Measurements from ENCODE around the gene RSPO4. TPM values are rescaled to one million over a fixed set of nuclear protein-coding genes. Genes with fewer than 3 reads are reported as not detected.

RSPO4 gene
- total RNA-seq, 2 donors from 2014 or later, result 0.24 TPM; not detected in 1

- DNase-seq (ENCODE audit: low spot score), result peak; percentile 6
- intact Hi-C loops (cut with DNase I), result no loop called here
Measured at GRCh38 chr20:917416-917815, 84.7 kb downstream of the RSPO4 start.

GRCh38 chr20:916825-917224 lies 85.3 kb downstream of the RSPO4 start:
- intact Hi-C loops (cut with DNase I), result no loop called here
- peak; percentile 51 for DNase-seq (ENCODE audit: low spot score)

GRCh38 chr20:916125-916799 lies 85.8 kb downstream of the RSPO4 start, which contains the start of gene ANGPT4:
Gene ANGPT4, minus strand, starts transcription at chr20:916334. Its CDS starts 120 bp downstream, at chr20:916214.
- intact Hi-C loops (cut with DNase I), result no loop called here
- peak; percentile 62 for DNase-seq (ENCODE audit: low spot score)

- intact Hi-C loops (cut with DNase I), result no loop called here
- DNase-seq (ENCODE audit: low spot score), result peak; percentile 62
Measured at GRCh38 chr20:914727-915498, 87.2 kb downstream of the RSPO4 start.

GRCh38 chr20:913306-913849 lies 88.7 kb downstream of the RSPO4 start:
- intact Hi-C loops (cut with DNase I), result no loop called here
- peak; percentile 24 for DNase-seq (ENCODE audit: low spot score)

- intact Hi-C loops (cut with DNase I), result no loop called here
- peak; percentile 45 for DNase-seq (ENCODE audit: low spot score)
Measured at GRCh38 chr20:911882-912600, 90.1 kb downstream of the RSPO4 start.

- intact Hi-C loops (cut with DNase I), result no loop called here
- DNase-seq (ENCODE audit: low spot score), result peak; percentile 92
Measured at GRCh38 chr20:910870-911770, 91.0 kb downstream of the RSPO4 start.

- peak; percentile 80 for DNase-seq (ENCODE audit: low spot score)
- intact Hi-C loops (cut with DNase I), result no loop called here
Measured at GRCh38 chr20:910132-910869, 91.8 kb downstream of the RSPO4 start.

- DNase-seq (ENCODE audit: low spot score), result peak; percentile 41
- intact Hi-C loops (cut with DNase I), result no loop called here
Measured at GRCh38 chr20:909641-910040, 92.5 kb downstream of the RSPO4 start.

Other genes with a start within 250 kb of the RSPO4 start
- 1 to 10 TPM; 1.1 to 3.6 TPM for gene SLC52A3, start 233.8 kb downstream of the RSPO4 start, total RNA-seq
- 1 to 10 TPM; 2.7 to 4.0 TPM for gene FAM110A, start 168.6 kb downstream of the RSPO4 start, total RNA-seq
- 1 to 10 TPM in 1 of 2 donors, under 1 TPM in 1; 0.24 to 1.1 TPM for gene ANGPT4, start 86.0 kb downstream of the RSPO4 start, total RNA-seq
- gene PSMF1, start 116.3 kb upstream of the RSPO4 start, total RNA-seq, result 100 to 1,000 TPM in 1 of 2 donors, 10 to 100 TPM in 1; 97.6 to 110 TPM
- under 1 TPM; 0.71 to 0.74 TPM for gene TMEM74B, start 182.7 kb upstream of the RSPO4 start, total RNA-seq
- gene C20orf202, start 201.1 kb upstream of the RSPO4 start, total RNA-seq, result under 1 TPM in 1 of 2 donors, not detected in 1; 0.29 TPM
- gene RAD21L1, start 223.7 kb upstream of the RSPO4 start, total RNA-seq, result not detected